Tibial artery (tissue), 4 donors: ENCODE data around the gene ERC1.

Experiments used
- DNase-seq, 2 donors: peaks; one replicate each; pipeline ENCODE4 v3.0.0-alpha.2; 2019
- H3K27ac ChIP-seq, 2 donors: fragments of 200-600 bp; sonication (generic) in 1 of 2; 1 replicate in 1 of 2; 2 replicates in 1 of 2; pipeline ENCODE4 v1.5.1; 2018 to 2019; ENCODE audit warnings: mild to moderate bottlenecking in 1 of 2
- H3K27me3 ChIP-seq, 2 donors: fragments of 200-600 bp; sonication (generic) in 1 of 2; one replicate each; pipeline versions ENCODE4 v1.5.1 to v1.6.0; 2016 to 2019
- H3K36me3 ChIP-seq, 3 donors: fragments of 200-600 bp; sonication (generic) in 2 of 3; one replicate each; pipeline ENCODE4 v1.5.1; 2016 to 2019; ENCODE audit warnings: mild to moderate bottlenecking in 2 of 3
- H3K4me1 ChIP-seq, 4 donors: fragments of 200-600 bp; sonication (generic) in 2 of 4; 1 replicate in 3 of 4; 2 replicates in 1 of 4; pipeline ENCODE4 v1.5.1; 2016 to 2019
- H3K4me3 ChIP-seq, 2 donors: fragments of 200-600 bp; sonication (generic) in 1 of 2; 1 replicate in 1 of 2; 2 replicates in 1 of 2; pipeline ENCODE4 v1.5.1; 2018 to 2019; ENCODE audit warnings: mild to moderate bottlenecking in 2 of 2
- H3K9me3 ChIP-seq, 3 donors: fragments of 200-600 bp; sonication (generic) in 1 of 3; one replicate each; pipeline ENCODE4 v1.5.1; 2016 to 2019
- intact Hi-C: fragments of 100-400 bp; cut with DNase I; formaldehyde crosslinking; loops from one replicate; pipeline ENCODE4 v1.15.0; 2023; ENCODE audit warnings: low total_unique reads
- TF ChIP-seq, protein P1 (sequence below), 2 experiments: fragments of 200-600 bp in 1 of 2; fragments of 450-650 bp in 1 of 2; IDR thresholded peaks; one replicate each; pipeline ENCODE4 v1.5.1; 2017 to 2019; ENCODE audit warnings: antibody characterized with exemption in 2 of 2, mild to moderate bottlenecking in 1 of 2, moderate library complexity in 1 of 2

Gene ERC1

GRCh38 chr12:1030779-1031178 lies 39.8 kb downstream of the ERC1 start:
- intact Hi-C loops: no loop called here
- H3K36me3 ChIP-seq: peaks cover 5 to 35% (median 19%) of the 10 kb centered on the region in 3 donors
- H3K9me3 ChIP-seq: no peaks in the 10 kb centered on the region
- H3K27ac ChIP-seq: no peak overlapping the region
- no peaks in the 10 kb centered on the region for H3K27me3 ChIP-seq
- TF ChIP-seq, protein P1, sequence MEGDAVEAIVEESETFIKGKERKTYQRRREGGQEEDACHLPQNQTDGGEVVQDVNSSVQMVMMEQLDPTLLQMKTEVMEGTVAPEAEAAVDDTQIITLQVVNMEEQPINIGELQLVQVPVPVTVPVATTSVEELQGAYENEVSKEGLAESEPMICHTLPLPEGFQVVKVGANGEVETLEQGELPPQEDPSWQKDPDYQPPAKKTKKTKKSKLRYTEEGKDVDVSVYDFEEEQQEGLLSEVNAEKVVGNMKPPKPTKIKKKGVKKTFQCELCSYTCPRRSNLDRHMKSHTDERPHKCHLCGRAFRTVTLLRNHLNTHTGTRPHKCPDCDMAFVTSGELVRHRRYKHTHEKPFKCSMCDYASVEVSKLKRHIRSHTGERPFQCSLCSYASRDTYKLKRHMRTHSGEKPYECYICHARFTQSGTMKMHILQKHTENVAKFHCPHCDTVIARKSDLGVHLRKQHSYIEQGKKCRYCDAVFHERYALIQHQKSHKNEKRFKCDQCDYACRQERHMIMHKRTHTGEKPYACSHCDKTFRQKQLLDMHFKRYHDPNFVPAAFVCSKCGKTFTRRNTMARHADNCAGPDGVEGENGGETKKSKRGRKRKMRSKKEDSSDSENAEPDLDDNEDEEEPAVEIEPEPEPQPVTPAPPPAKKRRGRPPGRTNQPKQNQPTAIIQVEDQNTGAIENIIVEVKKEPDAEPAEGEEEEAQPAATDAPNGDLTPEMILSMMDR (IDR thresholded peaks at IDR 0.05): no peak
- H3K4me3 ChIP-seq: no peak overlapping the region
- no peak for DNase-seq
- H3K4me1 ChIP-seq: no peaks in the 10 kb centered on the region

DNA sequence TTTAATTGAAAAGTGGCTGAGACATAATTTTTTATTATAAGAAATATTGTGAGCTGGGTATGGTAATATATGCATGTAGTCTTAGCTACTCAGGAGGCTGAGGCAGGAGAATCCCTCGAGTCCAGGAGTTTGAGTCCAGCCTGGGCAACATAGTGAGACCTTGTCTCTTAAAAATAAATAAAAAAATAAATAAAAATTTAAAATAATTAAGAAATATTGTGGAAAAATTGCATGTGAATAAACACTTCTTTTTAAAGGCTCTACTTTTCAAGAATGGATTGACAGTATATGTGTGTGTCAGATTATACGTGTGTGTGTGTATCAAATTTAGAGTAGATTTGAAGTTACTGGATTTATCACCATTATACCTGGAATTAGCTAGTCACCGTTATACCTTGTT lies 43.2 kb downstream of the ERC1 start:
- no peak for DNase-seq
- intact Hi-C loops: no loop called here
- Histone ChIP-seq H3K4me3 (no peak overlapping the region), H3K4me1 (no peaks in the 10 kb centered on the region), H3K9me3 (no peaks in the 10 kb centered on the region), H3K36me3 (peaks cover 0 to 17% (median 1%) of the 10 kb centered on the region in 3 donors), H3K27me3 (no peaks in the 10 kb centered on the region), H3K27ac (no peak overlapping the region)
- TF ChIP-seq, protein P1 (IDR thresholded peaks at IDR 0.05): no peak

GRCh38 chr12:1034751-1035457 lies 43.9 kb downstream of the ERC1 start:
- H3K9me3 ChIP-seq: no peaks in the 10 kb centered on the region
- H3K36me3 ChIP-seq: peaks cover 0 to 14% (median 0%) of the 10 kb centered on the region in 3 donors
- DNase-seq: no peak
- TF ChIP-seq, protein P1 (IDR thresholded peaks at IDR 0.05): no peak
- intact Hi-C loops: no loop called here
- no peak overlapping the region for H3K27ac ChIP-seq
- H3K4me1 ChIP-seq: no peaks in the 10 kb centered on the region
- no peaks in the 10 kb centered on the region for H3K27me3 ChIP-seq
- no peak overlapping the region for H3K4me3 ChIP-seq

DNA sequence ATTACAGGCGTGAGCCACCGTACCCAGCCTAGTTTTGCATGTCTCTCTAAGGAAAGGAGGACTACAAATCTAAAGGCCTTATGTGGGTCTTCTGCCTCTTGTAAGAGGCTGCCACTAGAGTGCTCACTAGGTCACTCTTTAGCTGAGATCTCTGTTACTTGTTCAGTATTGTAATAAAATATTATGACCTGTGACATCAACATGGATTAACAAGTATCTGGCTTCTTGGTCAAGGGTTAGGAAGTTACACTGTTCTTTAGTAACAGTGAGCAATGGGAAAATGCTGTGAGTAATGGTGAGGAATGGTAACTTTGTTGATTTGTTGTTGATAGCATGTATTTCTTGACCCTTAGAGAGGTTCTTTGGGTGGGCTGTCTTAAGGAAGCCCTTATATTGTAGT lies 50.5 kb downstream of the ERC1 start:
- intact Hi-C loops: no loop called here
- no peak overlapping the region for H3K27ac ChIP-seq
- peaks cover 0 to 17% (median 16%) of the 10 kb centered on the region in 4 donors for H3K4me1 ChIP-seq
- H3K4me3 ChIP-seq: no peak overlapping the region
- TF ChIP-seq, protein P1 (IDR thresholded peaks at IDR 0.05): no peak
- no peaks in the 10 kb centered on the region for H3K27me3 ChIP-seq
- H3K9me3 ChIP-seq: no peaks in the 10 kb centered on the region
- no peaks in the 10 kb centered on the region for H3K36me3 ChIP-seq
- DNase-seq: no peak

GRCh38 chr12:1044199-1044598 lies 53.2 kb downstream of the ERC1 start:
- TF ChIP-seq, protein P1 (IDR thresholded peaks at IDR 0.05): no peak
- H3K36me3 ChIP-seq: no peaks in the 10 kb centered on the region
- no peak for DNase-seq
- no peaks in the 10 kb centered on the region for H3K9me3 ChIP-seq
- no peak overlapping the region for H3K27ac ChIP-seq
- intact Hi-C loops: no loop called here
- H3K4me3 ChIP-seq: no peak overlapping the region
- H3K4me1 ChIP-seq: peaks cover 0 to 23% (median 20%) of the 10 kb centered on the region in 4 donors
- H3K27me3 ChIP-seq: no peaks in the 10 kb centered on the region
